Mesendoderm (in vitro differentiated cells): ENCODE data around the gene CCDC32. TPM values are rescaled to one million over a fixed set of nuclear protein-coding genes. Genes with fewer than 3 reads are reported as not detected.

Experiments
- DNase-seq: peaks from one replicate; pipeline ENCODE4 v3.0.0; 2013
- H2AK5ac ChIP-seq: 2 replicates; pipeline ENCODE4 v1.6.1; 2013; ENCODE audit warnings: low read length, inconsistent platforms
- H2BK120ac ChIP-seq: 2 replicates; pipeline ENCODE4 v1.6.1; 2013; ENCODE audit warnings: low read depth, mild to moderate bottlenecking, low read length, moderate library complexity, mixed read lengths
- H2BK15ac ChIP-seq: replicated peaks from 2 replicates; pipeline ENCODE4 v1.6.1; 2013; ENCODE audit warnings: low read depth, mild to moderate bottlenecking, moderate library complexity
- H2BK5ac ChIP-seq: 2 replicates; pipeline ENCODE4 v1.6.1; 2013; ENCODE audit warnings: low read length, inconsistent platforms
- H3K18ac ChIP-seq: 2 replicates; pipeline ENCODE4 v1.6.1; 2013; ENCODE audit warnings: mild to moderate bottlenecking, low read length, mixed read lengths
- H3K23ac ChIP-seq: one replicate; pipeline ENCODE4 v1.6.1; 2013; ENCODE audit warnings: low read length
- H3K27ac ChIP-seq: 2 replicates; pipeline ENCODE4 v1.5.1; 2013; ENCODE audit warnings: low read depth, mild to moderate bottlenecking, inconsistent platforms, low read length, moderate library complexity
- H3K27me3 ChIP-seq: 2 replicates; pipeline ENCODE4 v1.6.1; 2013; ENCODE audit warnings: low read length, control low read depth, mild to moderate bottlenecking, inconsistent platforms; ENCODE audit not compliant: insufficient read depth, poor library complexity
- H3K36me3 ChIP-seq: 2 replicates; pipeline ENCODE4 v1.6.1; 2013; ENCODE audit warnings: low read length, inconsistent platforms; ENCODE audit not compliant: control insufficient read depth, insufficient read depth
- H3K4ac ChIP-seq: one replicate; pipeline ENCODE4 v1.6.1; 2013; ENCODE audit warnings: low read depth, mild to moderate bottlenecking, low read length, moderate library complexity
- H3K4me1 ChIP-seq: 2 replicates; pipeline ENCODE4 v1.6.1; 2013; ENCODE audit warnings: low read depth, low read length, inconsistent platforms; ENCODE audit not compliant: control insufficient read depth
- H3K4me2 ChIP-seq: 2 replicates; pipeline ENCODE4 v1.6.1; 2013; ENCODE audit warnings: low read length
- H3K4me3 ChIP-seq: 2 replicates; pipeline ENCODE4 v1.5.1; 2013; ENCODE audit warnings: mild to moderate bottlenecking, low read length
- H3K56ac ChIP-seq: one replicate; pipeline ENCODE4 v1.6.1; 2013; ENCODE audit warnings: low read length
- H3K79me1 ChIP-seq: 2 replicates; pipeline ENCODE4 v1.6.1; 2013; ENCODE audit warnings: low read length, inconsistent platforms
- H3K79me2 ChIP-seq: 2 replicates; pipeline ENCODE4 v1.6.1; 2013; ENCODE audit warnings: mild to moderate bottlenecking, low read length; ENCODE audit not compliant: control insufficient read depth, insufficient read depth
- H3K9ac ChIP-seq: 2 replicates; pipeline ENCODE4 v1.6.1; 2013; ENCODE audit warnings: low read length, inconsistent platforms
- H4K5ac ChIP-seq: one replicate; pipeline ENCODE4 v1.6.1; 2013; ENCODE audit warnings: low read length
- H4K8ac ChIP-seq: one replicate; pipeline ENCODE4 v1.6.1; 2013; ENCODE audit warnings: low read depth, mild to moderate bottlenecking, control low read depth, low read length, moderate library complexity
- WGBS: extraction: QIAGEN DNeasy Blood & Tissue Kit; methylation state at CpG from one replicate; pipeline ENCODE4 v1.1.7; 2013; ENCODE audit warnings: low lambda C conversion rate, missing lambda C conversion rate; ENCODE audit not compliant: insufficient coverage; ENCODE audit errors: extremely low coverage; 5-methylcytosine and 5-hydroxymethylcytosine counted together
- polyA plus RNA-seq, 2 experiments: library from polyadenylated mRNA; stranded (reverse); fragments of 200-250 nt; gene quantifications; one replicate each; pipeline ENCODE4 v1.2.3, GENCODE V29; 2013

Gene CCDC32
- polyA plus RNA-seq (2013, experiment 1 of 2), result 9.6 TPM
- polyA plus RNA-seq (2013, experiment 2 of 2), result 8.9 TPM

DNA sequence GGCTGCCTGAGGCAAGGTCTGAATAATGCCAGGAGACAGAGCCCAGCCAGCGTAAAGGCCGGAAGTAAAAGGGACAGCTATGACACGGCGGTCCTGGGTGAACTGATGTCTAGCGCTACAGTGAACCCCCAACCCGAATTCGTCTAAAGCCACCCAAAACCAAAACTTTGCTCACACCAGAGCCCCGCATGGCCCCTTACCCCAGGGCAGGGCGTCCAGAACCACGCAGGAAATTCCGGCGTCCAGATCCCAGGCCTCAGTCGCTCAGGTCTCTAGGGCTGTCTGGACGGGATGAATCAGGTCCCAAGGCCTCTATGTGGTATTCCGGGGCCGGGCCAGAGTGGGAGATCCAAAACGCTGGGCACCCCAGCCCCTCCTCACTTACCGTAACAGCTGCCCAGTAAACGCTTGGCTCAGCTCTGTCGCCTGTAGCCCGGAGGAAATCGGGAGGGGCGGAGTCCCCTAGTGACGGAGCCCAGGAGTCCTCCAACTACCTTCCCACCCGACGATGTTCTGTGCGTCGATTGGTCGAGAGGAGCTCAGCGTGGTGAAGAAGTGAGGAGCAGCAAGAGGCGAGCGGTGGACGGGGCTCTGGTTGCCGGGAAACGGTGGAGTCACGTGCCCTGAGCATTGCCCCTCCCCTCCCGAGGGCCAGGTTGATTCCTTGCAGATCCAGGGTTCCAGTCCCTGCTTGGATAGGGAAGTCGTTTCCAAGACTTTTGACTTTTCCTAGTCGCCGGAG is at the start of gene CCDC32:
Gene CCDC32 (minus strand): TSS at position 452 of the 742 bp plus-strand sequence. CDS start 2,027 bp downstream, outside the sequence.
- peak; percentile 100 for DNase-seq
- no CpG with 5 or more reads among the region's 40 CpGs for WGBS
- H3K9ac ChIP-seq, result peak within 1 kb of the TSS; percentile 92
- peak within 1 kb of the TSS; percentile 89 for H3K23ac ChIP-seq
- peaks cover 2% of the 10 kb centered on the region for H3K79me1 ChIP-seq
- H3K4me3 ChIP-seq, result peak within 1 kb of the TSS; percentile 93
- no peak within 1 kb of the TSS for H2BK15ac ChIP-seq
- no peaks in the 10 kb centered on the region for H3K27me3 ChIP-seq
- no peak within 1 kb of the TSS for H2AK5ac ChIP-seq
- H4K5ac ChIP-seq, result no peak within 1 kb of the TSS
- H2BK120ac ChIP-seq, result no peak within 1 kb of the TSS
- no peaks in the 10 kb centered on the region for H3K36me3 ChIP-seq
- peak within 1 kb of the TSS; percentile 93 for H3K4me2 ChIP-seq
- peak within 1 kb of the TSS; percentile 49 for H3K27ac ChIP-seq
- H2BK5ac ChIP-seq, result no peak within 1 kb of the TSS
- peaks cover 6% of the 10 kb centered on the region for H3K79me2 ChIP-seq
- peaks cover 4% of the 10 kb centered on the region for H3K4me1 ChIP-seq
- H3K56ac ChIP-seq, result peak within 1 kb of the TSS; percentile 92
- no peak within 1 kb of the TSS for H4K8ac ChIP-seq
- H3K18ac ChIP-seq, result peak within 1 kb of the TSS; percentile 60
- H3K4ac ChIP-seq, result no peak within 1 kb of the TSS

DNA sequence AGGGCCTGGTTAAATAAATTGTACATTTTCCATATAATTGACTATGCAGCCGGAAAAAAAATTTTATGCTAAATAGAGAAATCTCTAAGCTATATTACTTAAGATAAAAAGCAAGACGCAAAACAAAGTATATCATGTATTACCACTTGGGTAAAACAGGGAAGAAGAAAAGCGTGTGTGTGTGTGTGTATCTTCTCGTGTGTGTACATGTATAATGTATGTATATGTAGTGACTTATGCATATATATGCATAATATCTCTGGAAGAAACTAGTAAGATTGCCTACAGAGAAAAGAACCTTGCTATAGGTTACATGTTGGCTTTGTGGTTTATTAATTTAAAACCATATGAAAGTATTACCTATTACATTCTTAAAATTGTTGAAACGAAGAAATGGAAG is 48.2 kb upstream of the CCDC32 start:
- Histone ChIP-seq H3K27me3 (no peaks in the 10 kb centered on the region), H2BK15ac (no peak overlapping the region), H3K56ac (no peak overlapping the region), H3K27ac (no peak overlapping the region), H3K9ac (no peak overlapping the region), H3K4me1 (no peaks in the 10 kb centered on the region), H3K4ac (no peak overlapping the region), H3K36me3 (no peaks in the 10 kb centered on the region), H3K4me3 (no peak overlapping the region), H2AK5ac (no peak overlapping the region), H2BK5ac (no peak overlapping the region), H3K79me2 (no peaks in the 10 kb centered on the region), H3K4me2 (no peak overlapping the region), H3K23ac (no peak overlapping the region), H2BK120ac (no peak overlapping the region), H4K5ac (no peak overlapping the region), H3K79me1 (no peaks in the 10 kb centered on the region), H3K18ac (no peak overlapping the region), H4K8ac (no peak overlapping the region)
- no peak for DNase-seq
- WGBS, result no CpG with 5 or more reads among the region's 5 CpGs

GRCh38 chr15:40603935-40604334 is 39.1 kb upstream of the CCDC32 start:
- DNase-seq, result no peak
- H3K27ac ChIP-seq, result no peak overlapping the region
- no peak overlapping the region for H3K56ac ChIP-seq

GRCh38 chr15:40600956-40601355 is 36.1 kb upstream of the CCDC32 start:
- Histone ChIP-seq H3K27me3 (no peaks in the 10 kb centered on the region), H2BK120ac (no peak overlapping the region), H4K5ac (no peak overlapping the region), H3K79me2 (peaks cover 2% of the 10 kb centered on the region), H3K4ac (no peak overlapping the region), H3K36me3 (no peaks in the 10 kb centered on the region), H4K8ac (no peak overlapping the region), H3K23ac (no peak overlapping the region), H3K4me1 (no peaks in the 10 kb centered on the region), H3K79me1 (peaks cover 7% of the 10 kb centered on the region), H3K4me3 (no peak overlapping the region), H2AK5ac (no peak overlapping the region), H3K56ac (no peak overlapping the region), H2BK15ac (no peak overlapping the region), H3K9ac (no peak overlapping the region), H3K4me2 (no peak overlapping the region), H3K18ac (no peak overlapping the region), H3K27ac (no peak overlapping the region), H2BK5ac (no peak overlapping the region)
- WGBS, result no CpG with 5 or more reads among the region's 12 CpGs
- DNase-seq, result peak; percentile 14

More at GRCh38 chr15:40603935-40604334, 39.1 kb upstream of the CCDC32 start:
- H4K8ac ChIP-seq, result no peak overlapping the region
- H3K4me3 ChIP-seq, result no peak overlapping the region
- no peak overlapping the region for H3K4me2 ChIP-seq
- no peak overlapping the region for H3K9ac ChIP-seq
- no peak overlapping the region for H2BK5ac ChIP-seq
- no peak overlapping the region for H2AK5ac ChIP-seq
- no peaks in the 10 kb centered on the region for H3K27me3 ChIP-seq
- H3K4me1 ChIP-seq, result no peaks in the 10 kb centered on the region
- H3K79me2 ChIP-seq, result no peaks in the 10 kb centered on the region
- H3K4ac ChIP-seq, result no peak overlapping the region
- no peak overlapping the region for H2BK15ac ChIP-seq
- no peaks in the 10 kb centered on the region for H3K36me3 ChIP-seq
- H4K5ac ChIP-seq, result no peak overlapping the region
- H3K18ac ChIP-seq, result no peak overlapping the region
- no peak overlapping the region for H3K23ac ChIP-seq
- no peak overlapping the region for H2BK120ac ChIP-seq
- H3K79me1 ChIP-seq, result peaks cover 4% of the 10 kb centered on the region

GRCh38 chr15:40598672-40599071 is 33.8 kb upstream of the CCDC32 start:
- H3K18ac ChIP-seq, result no peak overlapping the region
- H2AK5ac ChIP-seq, result no peak overlapping the region
- no peak for DNase-seq
- peaks cover 2% of the 10 kb centered on the region for H3K79me2 ChIP-seq
- no peak overlapping the region for H2BK5ac ChIP-seq
- no peak overlapping the region for H3K4ac ChIP-seq
- H3K79me1 ChIP-seq, result peaks cover 8% of the 10 kb centered on the region
- no peak overlapping the region for H2BK120ac ChIP-seq
- no peak overlapping the region for H3K9ac ChIP-seq
- no peak overlapping the region for H3K56ac ChIP-seq
- no peaks in the 10 kb centered on the region for H3K4me1 ChIP-seq
- no peak overlapping the region for H2BK15ac ChIP-seq
- H4K5ac ChIP-seq, result no peak overlapping the region
- H3K23ac ChIP-seq, result no peak overlapping the region
- H3K27me3 ChIP-seq, result no peaks in the 10 kb centered on the region
- no peak overlapping the region for H3K27ac ChIP-seq
- no CpG with 5 or more reads among the region's 4 CpGs for WGBS
- no peaks in the 10 kb centered on the region for H3K36me3 ChIP-seq
- H4K8ac ChIP-seq, result no peak overlapping the region
- H3K4me2 ChIP-seq, result no peak overlapping the region
- H3K4me3 ChIP-seq, result no peak overlapping the region

DNA sequence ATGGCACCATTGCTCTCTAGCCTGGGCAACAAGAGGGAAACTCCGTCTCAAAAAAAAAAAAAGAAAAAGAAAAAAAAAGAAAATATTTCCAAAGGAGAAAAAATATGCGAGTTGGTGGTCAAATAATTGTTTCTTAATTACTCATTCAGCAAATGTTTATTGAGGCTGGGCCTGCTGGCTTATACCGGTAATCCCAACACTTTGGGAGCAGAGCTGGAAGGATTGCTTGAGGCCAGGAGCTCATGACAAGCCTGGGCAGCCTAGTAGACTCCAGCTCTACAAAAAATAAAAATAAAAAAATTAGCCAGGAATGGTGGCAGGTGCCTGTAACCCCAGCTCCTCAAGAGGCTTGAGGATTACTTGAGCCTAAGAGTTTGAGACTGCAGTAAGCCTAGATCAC is 33.3 kb upstream of the CCDC32 start:
- H3K79me2 ChIP-seq, result peaks cover 2% of the 10 kb centered on the region
- no peak overlapping the region for H4K8ac ChIP-seq
- H3K4me1 ChIP-seq, result no peaks in the 10 kb centered on the region
- WGBS, result no CpG with 5 or more reads among the region's 3 CpGs
- no peaks in the 10 kb centered on the region for H3K36me3 ChIP-seq
- H3K27ac ChIP-seq, result no peak overlapping the region
- no peak overlapping the region for H2BK120ac ChIP-seq
- no peak overlapping the region for H3K4me2 ChIP-seq
- H2BK15ac ChIP-seq, result no peak overlapping the region
- no peak overlapping the region for H3K23ac ChIP-seq
- H4K5ac ChIP-seq, result no peak overlapping the region
- no peak overlapping the region for H3K4ac ChIP-seq
- no peak overlapping the region for H2AK5ac ChIP-seq
- no peak overlapping the region for H2BK5ac ChIP-seq
- no peak for DNase-seq
- peaks cover 8% of the 10 kb centered on the region for H3K79me1 ChIP-seq
- no peaks in the 10 kb centered on the region for H3K27me3 ChIP-seq
- H3K18ac ChIP-seq, result no peak overlapping the region
- H3K4me3 ChIP-seq, result no peak overlapping the region
- no peak overlapping the region for H3K9ac ChIP-seq
- no peak overlapping the region for H3K56ac ChIP-seq
